Retinal pigment epithelial cell (primary cell): ENCODE results near the gene HOXA11.

Experiments
- DNase-seq: peaks from one replicate; pipeline ENCODE4 v3.0.0-alpha.2; 2010; ENCODE audit warnings: low read depth
- H3K4me3 ChIP-seq: 2 replicates; pipeline ENCODE4 v1.5.1; 2011; ENCODE audit warnings: mild to moderate bottlenecking, low read length, control low read depth, moderate library complexity
- CTCF ChIP-seq: conservative IDR thresholded peaks from 2 replicates; pipeline ENCODE4 v1.5.1; 2011; ENCODE audit warnings: low read depth, low read length, control low read depth, inconsistent platforms

Gene HOXA11

GRCh38 chr7:27158436-27159265 is 26.4 kb downstream of the HOXA11 start:
- no peak for TF ChIP-seq CTCF
- no peak overlapping the region for H3K4me3 ChIP-seq
- DNase-seq = no peak

- no peak for DNase-seq
- no peak for TF ChIP-seq CTCF
- H3K4me3 ChIP-seq = no peak overlapping the region
These were observed 27.2 kb downstream of the HOXA11 start for GRCh38 chr7:27157702-27158431.

- no peak overlapping the region for H3K4me3 ChIP-seq
- no peak for TF ChIP-seq CTCF
- no peak for DNase-seq
These were observed 27.9 kb downstream of the HOXA11 start for GRCh38 chr7:27156916-27157701.

- no peak for TF ChIP-seq CTCF
- no peak within 1 kb of the TSS for H3K4me3 ChIP-seq
- DNase-seq = no peak
These were observed 28.5 kb downstream of the HOXA11 start, which contains the start of gene HOXA7 for GRCh38 chr7:27156508-27156898. Gene HOXA7 (minus strand): TSS chr7:27156675. CDS start chr7:27156545, 130 bp downstream.

- no peak overlapping the region for H3K4me3 ChIP-seq
- DNase-seq = no peak
- no peak for TF ChIP-seq CTCF
These were observed 29.1 kb downstream of the HOXA11 start for GRCh38 chr7:27155816-27156507.

GRCh38 chr7:27154901-27155815 is 29.9 kb downstream of the HOXA11 start:
- DNase-seq = no peak
- TF ChIP-seq CTCF = no peak
- H3K4me3 ChIP-seq = no peak overlapping the region
